H1 (cell line): ENCODE data around the gene BGN. TPM values are rescaled to one million over a fixed set of nuclear protein-coding genes. Genes with fewer than 3 reads are reported as not detected.

Experiments used
- CTCF ChIA-PET: fragments of 300-600 bp; sonication (Branson Sonifier 250); formaldehyde crosslinking; loops from one replicate; lab custom pipeline; 2021; ENCODE audit not compliant: partially characterized antibody; lab: Charles Lee
- POLR2A ChIA-PET: fragments of 300-600 bp; sonication (Branson Sonifier 250); formaldehyde crosslinking; loops from one replicate; lab custom pipeline; 2021; ENCODE audit warnings: inconsistent platforms; ENCODE audit not compliant: partially characterized antibody; lab: Charles Lee
- DNase-seq, 2 experiments: peaks; one replicate each; pipeline versions ENCODE4 v3.0.0 to v3.0.0-alpha.2; 2010 to 2022; ENCODE audit warnings: low spot score in 2 of 2, low read depth in 1 of 2, mixed read lengths in 1 of 2
- FAIRE-seq: peaks from 2 replicates; lab custom pipeline; 2011; peaks lifted over from hg19 to GRCh38; lab: Jason Lieb, UNC
- H2AFZ ChIP-seq: 2 replicates; pipeline ENCODE4 v1.8.1; 2012; ENCODE audit warnings: low read length, inconsistent platforms
- H2AK5ac ChIP-seq: 2 replicates; pipeline ENCODE4 v1.6.1; 2013; ENCODE audit warnings: low read depth, low read length
- H2BK120ac ChIP-seq: replicated peaks from 2 replicates; pipeline ENCODE3; 2013; ENCODE audit warnings: low read depth, low read length, inconsistent platforms
- H2BK12ac ChIP-seq: 2 replicates; pipeline ENCODE4 v1.6.1; 2013; ENCODE audit warnings: low read depth, low read length
- H2BK15ac ChIP-seq: 2 replicates; pipeline ENCODE4 v1.6.1; 2013; ENCODE audit warnings: low read length
- H2BK20ac ChIP-seq: 2 replicates; pipeline ENCODE4 v1.6.1; 2013; ENCODE audit warnings: low read length
- H2BK5ac ChIP-seq: 2 replicates; pipeline ENCODE4 v1.6.1; 2013; ENCODE audit warnings: low read depth, low read length
- H3K14ac ChIP-seq: 2 replicates; pipeline ENCODE4 v1.6.1; 2013; ENCODE audit warnings: inconsistent platforms; ENCODE audit not compliant: insufficient read length
- H3K18ac ChIP-seq: 2 replicates; pipeline ENCODE4 v1.6.1; 2013; ENCODE audit warnings: low read length; ENCODE audit errors: extremely low read depth
- H3K23ac ChIP-seq: 2 replicates; pipeline ENCODE4 v1.6.1; 2013; ENCODE audit warnings: inconsistent platforms; ENCODE audit not compliant: insufficient read length
- H3K23me2 ChIP-seq: 2 replicates; pipeline ENCODE4 v1.6.1; 2013; ENCODE audit warnings: low read depth, low read length
- H3K27ac ChIP-seq: 2 replicates; pipeline ENCODE4 v1.6.1; 2011; ENCODE audit warnings: low read depth, low read length, inconsistent platforms
- H3K27me3 ChIP-seq, 4 experiments: replicated peaks in 1 of 4; 1 replicate in 1 of 4; 2 replicates in 3 of 4; pipeline versions ENCODE4 v1.6.1 to v1.8.1; 2011 to 2013; ENCODE audit warnings: low read length in 3 of 4, mild to moderate bottlenecking in 3 of 4, inconsistent platforms in 2 of 4, mixed read lengths in 2 of 4, moderate library complexity in 1 of 4; ENCODE audit not compliant: control insufficient read depth in 3 of 4, insufficient read depth in 3 of 4; ENCODE audit errors: extremely low read depth in 1 of 4
- H3K36me3 ChIP-seq, 4 experiments: 2 replicates each; pipeline versions ENCODE4 v1.6.1 to v1.8.1; 2011 to 2013; ENCODE audit warnings: mild to moderate bottlenecking in 4 of 4, low read length in 3 of 4, moderate library complexity in 2 of 4, control low read depth in 1 of 4, inconsistent platforms in 1 of 4; ENCODE audit not compliant: insufficient read depth in 4 of 4, control insufficient read depth in 2 of 4
- H3K4ac ChIP-seq: replicated peaks from 2 replicates; pipeline ENCODE3; 2013; ENCODE audit warnings: low read length, low read depth, mixed read lengths, inconsistent platforms; ENCODE audit not compliant: insufficient read length
- H3K4me1 ChIP-seq, 4 experiments: replicated peaks in 1 of 4; 1 replicate in 1 of 4; 2 replicates in 3 of 4; pipeline versions ENCODE4 v1.6.1 to v1.8.1; 2011 to 2013; ENCODE audit warnings: low read length in 3 of 4, inconsistent platforms in 2 of 4, mixed read lengths in 1 of 4; ENCODE audit not compliant: insufficient read depth in 4 of 4, control insufficient read depth in 3 of 4
- H3K4me2 ChIP-seq, 2 experiments: 2 replicates each; pipeline versions ENCODE4 v1.6.1 to v1.8.1; 2011 to 2013; ENCODE audit warnings: low read depth in 2 of 2, low read length in 2 of 2, control low read depth in 1 of 2, inconsistent platforms in 1 of 2, mild to moderate bottlenecking in 1 of 2; ENCODE audit not compliant: insufficient read depth in 1 of 2
- H3K4me3 ChIP-seq, 4 experiments: fragments of 200-600, 300-600 bp in 1 of 4; sonication (generic), shearing (Covaris generic), sonication (Bioruptor Twin) in 1 of 4; 2 replicates each; pipeline versions ENCODE4 v1.5.1 to v1.8.1; 2011 to 2016; ENCODE audit warnings: low read length in 4 of 4, low read depth in 3 of 4, control low read depth in 2 of 4, inconsistent platforms in 2 of 4, mild to moderate bottlenecking in 2 of 4, mixed read lengths in 1 of 4, moderate library complexity in 1 of 4; ENCODE audit not compliant: insufficient read depth in 2 of 4; ENCODE audit errors: extremely low read depth in 1 of 4
- H3K56ac ChIP-seq: replicated peaks from 2 replicates; pipeline ENCODE3; 2013; ENCODE audit warnings: low read depth, mild to moderate bottlenecking, mixed read lengths, low read length, inconsistent platforms; ENCODE audit not compliant: insufficient read length
- H3K79me1 ChIP-seq: 2 replicates; pipeline ENCODE4 v1.6.1; 2013; ENCODE audit warnings: low read depth, low read length, control low read depth
- H3K79me2 ChIP-seq, 2 experiments: 2 replicates each; pipeline versions ENCODE4 v1.6.1 to v1.8.1; 2012 to 2013; ENCODE audit warnings: low read length in 2 of 2, mild to moderate bottlenecking in 2 of 2, inconsistent platforms in 1 of 2; ENCODE audit not compliant: insufficient read depth in 2 of 2, control insufficient read depth in 1 of 2
- H3K9ac ChIP-seq, 4 experiments: replicated peaks in 1 of 4; 1 replicate in 1 of 4; 2 replicates in 3 of 4; pipeline versions ENCODE4 v1.6.1 to v1.8.1; 2011 to 2013; ENCODE audit warnings: low read depth in 3 of 4, low read length in 3 of 4, control low read depth in 2 of 4, mild to moderate bottlenecking in 2 of 4, moderate library complexity in 2 of 4, inconsistent platforms in 1 of 4; ENCODE audit errors: extremely low read depth in 1 of 4
- H3K9me3 ChIP-seq, 2 experiments: 2 replicates each; pipeline versions ENCODE4 v1.6.1 to v1.8.1; 2012 to 2013; ENCODE audit warnings: mild to moderate bottlenecking in 2 of 2, moderate library complexity in 2 of 2, control low read depth in 1 of 2, inconsistent platforms in 1 of 2, low read depth in 1 of 2, low read length in 1 of 2, mixed read lengths in 1 of 2; ENCODE audit not compliant: insufficient read depth in 2 of 2
- H4K20me1 ChIP-seq, 2 experiments: replicated peaks in 1 of 2; 2 replicates each; pipeline versions ENCODE3 to v1.8.1; 2011 to 2013; ENCODE audit warnings: inconsistent platforms in 2 of 2, low read length in 2 of 2, mild to moderate bottlenecking in 1 of 2; ENCODE audit not compliant: insufficient read depth in 2 of 2, control insufficient read depth in 1 of 2
- H4K5ac ChIP-seq: 2 replicates; pipeline ENCODE4 v1.6.1; 2013; ENCODE audit warnings: low read length, low read depth, mixed read lengths, inconsistent platforms; ENCODE audit not compliant: insufficient read length
- H4K8ac ChIP-seq: 2 replicates; pipeline ENCODE4 v1.8.0; 2013; ENCODE audit warnings: mild to moderate bottlenecking, moderate library complexity, low read length, inconsistent platforms; ENCODE audit not compliant: insufficient read depth; ENCODE audit errors: extremely low read depth
- H4K91ac ChIP-seq: replicated peaks from 2 replicates; pipeline ENCODE3; 2013; ENCODE audit warnings: low read length, mixed read lengths, inconsistent platforms; ENCODE audit not compliant: insufficient read length
- ATF2 ChIP-seq: IDR thresholded peaks from 2 replicates; pipeline ENCODE4 v1.6.1; 2012; ENCODE audit warnings: low read length, inconsistent platforms
- ATF3 ChIP-seq: IDR thresholded peaks from 2 replicates; pipeline ENCODE4 v1.6.1; 2011; ENCODE audit warnings: low read depth, mild to moderate bottlenecking, low read length; ENCODE audit not compliant: insufficient read depth
- EGR1 ChIP-seq: IDR thresholded peaks from 2 replicates; pipeline ENCODE4 v1.6.1; 2011; ENCODE audit warnings: low read depth, low read length, borderline replicate concordance
- GTF2F1 ChIP-seq: IDR thresholded peaks from 2 replicates; pipeline ENCODE4 v1.6.1; 2012; ENCODE audit warnings: low read depth, low read length, improper control_type of control experiment, borderline replicate concordance
- KDM5A ChIP-seq: fragments of 200-600 bp; IDR thresholded peaks from 2 replicates; pipeline ENCODE4 v1.7.1; 2012; ENCODE audit warnings: mild to moderate bottlenecking, low read length, inconsistent platforms, mixed read lengths
- NRF1 ChIP-seq: IDR thresholded peaks from 2 replicates; pipeline ENCODE4 v1.6.1; 2011; ENCODE audit warnings: mild to moderate bottlenecking, low read depth, low read length, improper control_type of control experiment
- POLR2AphosphoS5 ChIP-seq: IDR thresholded peaks from 2 replicates; pipeline ENCODE4 v1.6.1; 2011; ENCODE audit warnings: low read depth, low read length
- RNF2 ChIP-seq: fragments of 200-900, 300-1000 bp; sonication (generic); IDR thresholded peaks from 2 replicates; pipeline ENCODE4 v1.7.1; 2016; ENCODE audit warnings: borderline replicate concordance, low read depth, mild to moderate bottlenecking, antibody characterized with exemption, low read length; ENCODE audit not compliant: poor library complexity, severe bottlenecking; ENCODE audit errors: missing control alignments
- SIRT6 ChIP-seq: IDR thresholded peaks from one replicate; pipeline ENCODE4 v1.7.1; 2012; ENCODE audit warnings: low read length, inconsistent platforms
- SIX5 ChIP-seq: IDR thresholded peaks from 2 replicates; pipeline ENCODE4 v1.6.1; 2011; ENCODE audit warnings: mild to moderate bottlenecking, low read depth, low read length
- SUZ12 ChIP-seq: fragments of 200-600 bp; sonication (generic); IDR thresholded peaks from 2 replicates; pipeline ENCODE4 v1.6.1; 2012; ENCODE audit warnings: mild to moderate bottlenecking, inconsistent platforms, low read length, moderate library complexity, mixed read lengths
- TBP ChIP-seq: IDR thresholded peaks from 2 replicates; pipeline ENCODE4 v1.6.1; 2011; ENCODE audit warnings: low read depth, low read length, improper control_type of control experiment
- WGBS, 2 experiments: shearing (Covaris generic) in 1 of 2; methylation state at CpG; one replicate each; pipeline versions ENCODE4 v1.1.6 to v1.1.7; 2013 to 2015; ENCODE audit warnings: low lambda C conversion rate in 2 of 2, mixed read lengths in 2 of 2, inconsistent platforms in 1 of 2, low coverage in 1 of 2, missing lambda C conversion rate in 1 of 2; ENCODE audit not compliant: insufficient replicate concordance in 2 of 2, insufficient coverage in 1 of 2, insufficient read length in 1 of 2; ENCODE audit errors: extremely low coverage in 1 of 2, missing lambda C conversion rate in 1 of 2; 5-methylcytosine and 5-hydroxymethylcytosine counted together
- polyA plus RNA-seq, 7 experiments: library from polyadenylated mRNA; depleted of rRNA in 3 of 7; stranded (reverse) in 5 of 7; unstranded in 2 of 7; fragments of >200 nt in 5 of 7; fragments of 200-250 nt in 2 of 7; gene quantifications; 1 replicate in 5 of 7; 2 replicates in 1 of 7; 4 replicates in 1 of 7; pipeline versions ENCODE4 v1.2.1 to v1.2.3, GENCODE V29; 2011 to 2013; ENCODE audit warnings: missing spikeins in 2 of 7, mixed read lengths in 2 of 7
- total RNA-seq: library from RNA; stranded (reverse); fragmentation: NEBNext Ultra II Directional; extraction: Animal tissue kit (Norgen Biotek cat#: 25700); gene quantifications from 2 replicates; pipeline ENCODE4 v1.2.1, GENCODE V29; 2021

The BGN gene
- total and polyA plus RNA-seq, 2 of the 8 experiments (the other 6 are each of a cell fraction or from before 2014, with no cell fraction given) = 1.8 to 2.4 TPM

GRCh38 chrX:153527208-153527607 lies 32.4 kb downstream of the BGN start:
- Histone ChIP-seq H4K20me1 (no peaks in the 10 kb centered on the region), H2AK5ac (no peak overlapping the region), H3K56ac (no peak overlapping the region), H3K4me3 (no peak overlapping the region), H2BK12ac (no peak overlapping the region), H3K4me1 (peaks cover 0 to 4% (median 1%) of the 10 kb centered on the region in 4 experiments; a peak in 2 of 7 replicates), H4K91ac (no peak overlapping the region), H2BK20ac (no peak overlapping the region), H3K18ac (no peak overlapping the region), H3K23ac (no peak overlapping the region), H3K27ac (no peak overlapping the region), H4K8ac (no peak overlapping the region), H3K9ac (no peak overlapping the region), H3K23me2 (no peaks in the 10 kb centered on the region), H2AFZ (no peak overlapping the region), H4K5ac (no peak overlapping the region), H3K79me2 (no peaks in the 10 kb centered on the region), H3K36me3 (no peaks in the 10 kb centered on the region), H2BK15ac (no peak overlapping the region), H3K4ac (no peak overlapping the region), H2BK120ac (no peak overlapping the region), H3K4me2 (no peak overlapping the region), H2BK5ac (no peak overlapping the region), H3K14ac (no peak overlapping the region), H3K9me3 (no peaks in the 10 kb centered on the region), H3K79me1 (no peaks in the 10 kb centered on the region), H3K27me3 (no peaks in the 10 kb centered on the region)
- no CpG with 5 or more reads among the region's 15 CpGs for WGBS, 2 experiments
- DNase-seq (no peak), FAIRE-seq (no peak)
- CTCF ChIA-PET = interaction anchor here (1.6 kb wide), 1 partner anchor 47 kb away, joined by 4 read pairs; no protein-coding TSS in a partner anchor
- POLR2A ChIA-PET = interaction anchor here (2.0 kb wide), 1 partner anchor 10 kb away, joined by 5 read pairs; the partner anchor contains the start of gene ATP2B3
- TF ChIP-seq NRF1 (no peak), RNF2 (no peak), GTF2F1 (no peak), ATF2 (no peak), SUZ12 (no peak), POLR2AphosphoS5 (no peak), ATF3 (no peak), EGR1 (no peak), TBP (no peak), SIRT6 (no peak), SIX5 (no peak), KDM5A (no peak)
